Heart left ventricle (tissue), 13 donors: ENCODE data around the gene FRA10AC1.

Experiments used
- POLR2A ChIP-seq, 2 donors: fragments of 450-650 bp; IDR thresholded peaks; one replicate each; pipeline ENCODE4 v1.6.1; 2017; ENCODE audit warnings: antibody characterized with exemption in 2 of 2, mild to moderate bottlenecking in 2 of 2, moderate library complexity in 2 of 2
- TF ChIP-seq, protein P1 (sequence below), 12 donors: fragments of 200-600 bp; sonication (generic) in 4 of 12; IDR thresholded peaks; one replicate each; pipeline versions ENCODE4 v1.5.0 to v1.8.0; 2018 to 2022; ENCODE audit warnings: antibody characterized with exemption in 12 of 12, mild to moderate bottlenecking in 5 of 12
- donor health status: ischemic (EF 13 %, LVEDD 7.1; RV severe dilation, severe dysfunction).
- donor health status: DM: no; HTN: yes; CAD: no.
- donor health status: DM: no; HTN: no; CAD: no.
- donor health status: ischemic (EF 25% LVEDD 6.9; RV normal size, moderate dysfunction).
- donor health status: ischemic (EF 25% LVEDD 5.7; RV mildly dilated, moderate dysfunction).
- donor health status: ischemic (EF 35%, LVEDD 5.7; RV mildly dilated, moderate dysfunction).
- donor health status: nonischemic (EF 11% LVEDD 7.7; RV severe dilation, severe dysfunction).
- donor health status: DM: yes; HTN: yes; CAD: no.
- donor health status: PGD.
- donor health status: ischemic (EF 29% LVEDD 5.4; RV normal size, mild dysfunction).
- donor health status: nonischemic (EF 23%, LVEDD 6.1; RV moderate dilation, normal function).

DNA sequence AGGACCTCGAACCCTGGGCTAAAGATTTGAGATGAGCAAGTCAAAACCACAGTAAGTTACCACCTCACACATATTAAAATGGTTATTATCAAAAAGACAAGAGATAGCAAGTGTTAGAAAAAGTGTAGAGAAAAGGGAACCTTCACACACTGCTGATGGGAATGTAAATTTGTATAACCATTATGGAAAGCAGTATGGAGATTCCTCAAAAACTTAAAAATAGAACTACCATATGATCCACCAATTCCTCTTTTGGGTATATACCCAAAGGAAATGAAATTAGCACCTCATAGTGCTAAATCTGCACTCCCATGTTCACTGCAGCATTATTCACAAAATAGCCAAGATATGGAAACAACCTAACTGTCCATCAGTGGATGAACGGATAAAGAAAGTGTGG is 20.8 kb upstream of the FRA10AC1 start:
- TF ChIP-seq, protein P1, sequence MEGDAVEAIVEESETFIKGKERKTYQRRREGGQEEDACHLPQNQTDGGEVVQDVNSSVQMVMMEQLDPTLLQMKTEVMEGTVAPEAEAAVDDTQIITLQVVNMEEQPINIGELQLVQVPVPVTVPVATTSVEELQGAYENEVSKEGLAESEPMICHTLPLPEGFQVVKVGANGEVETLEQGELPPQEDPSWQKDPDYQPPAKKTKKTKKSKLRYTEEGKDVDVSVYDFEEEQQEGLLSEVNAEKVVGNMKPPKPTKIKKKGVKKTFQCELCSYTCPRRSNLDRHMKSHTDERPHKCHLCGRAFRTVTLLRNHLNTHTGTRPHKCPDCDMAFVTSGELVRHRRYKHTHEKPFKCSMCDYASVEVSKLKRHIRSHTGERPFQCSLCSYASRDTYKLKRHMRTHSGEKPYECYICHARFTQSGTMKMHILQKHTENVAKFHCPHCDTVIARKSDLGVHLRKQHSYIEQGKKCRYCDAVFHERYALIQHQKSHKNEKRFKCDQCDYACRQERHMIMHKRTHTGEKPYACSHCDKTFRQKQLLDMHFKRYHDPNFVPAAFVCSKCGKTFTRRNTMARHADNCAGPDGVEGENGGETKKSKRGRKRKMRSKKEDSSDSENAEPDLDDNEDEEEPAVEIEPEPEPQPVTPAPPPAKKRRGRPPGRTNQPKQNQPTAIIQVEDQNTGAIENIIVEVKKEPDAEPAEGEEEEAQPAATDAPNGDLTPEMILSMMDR (IDR thresholded peaks at IDR 0.05), result no peak
- TF ChIP-seq POLR2A (IDR thresholded peaks at IDR 0.05), result no peak
